ENCODE data around the gene EPYC.

The EPYC gene

GRCh38 chr12:90945070-90945649 is 59.6 kb downstream of the EPYC start:
- TF ChIP-seq REST (IDR thresholded peaks at IDR 0.05; ENCODE audit: insufficient read depth in 1 of 2, low read depth in 2 of 2, low read length in 2 of 2), result no peak
- TF ChIP-seq SIN3A (IDR thresholded peaks at IDR 0.05; ENCODE audit: borderline replicate concordance, insufficient read depth, low read length), result no peak
- no peak for TF ChIP-seq FOXP2 (optimal IDR thresholded peaks at IDR 0.05; ENCODE audit: borderline replicate concordance, extremely low read depth, extremely low read length, insufficient read depth)
- TF ChIP-seq POLR2AphosphoS5 (IDR thresholded peaks at IDR 0.05; ENCODE audit: low read depth, low read length), result no peak
- TF ChIP-seq TAF1 (IDR thresholded peaks at IDR 0.05; ENCODE audit: borderline replicate concordance, insufficient read depth, low read length), result no peak

DNA sequence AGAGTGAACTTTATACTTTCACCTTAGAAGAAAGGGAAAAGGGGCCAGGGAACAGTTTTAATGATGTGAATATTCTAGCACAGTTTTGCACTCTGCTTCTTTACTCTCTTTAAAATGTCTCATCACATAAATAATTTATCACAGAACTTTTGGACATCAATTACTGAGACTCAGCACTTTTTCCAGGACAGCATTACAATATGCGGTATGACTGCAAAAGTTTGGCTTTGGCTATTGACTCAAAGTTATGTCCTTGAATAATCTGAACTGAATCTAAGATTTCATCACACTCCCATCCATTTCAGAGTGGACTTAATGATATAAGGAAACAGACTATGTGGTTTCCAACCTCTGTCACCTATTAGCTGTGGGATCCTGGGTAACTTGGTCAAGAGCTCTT is 61.5 kb downstream of the EPYC start:
- TF ChIP-seq FOXP2 (optimal IDR thresholded peaks at IDR 0.05; ENCODE audit: borderline replicate concordance, extremely low read depth, extremely low read length, insufficient read depth), result no peak
- TF ChIP-seq REST (IDR thresholded peaks at IDR 0.05; ENCODE audit: insufficient read depth in 1 of 2, low read depth in 2 of 2, low read length in 2 of 2), result no peak
- no peak for TF ChIP-seq TAF1 (IDR thresholded peaks at IDR 0.05; ENCODE audit: borderline replicate concordance, insufficient read depth, low read length)
- no peak for TF ChIP-seq POLR2AphosphoS5 (IDR thresholded peaks at IDR 0.05; ENCODE audit: low read depth, low read length)
- TF ChIP-seq SIN3A (IDR thresholded peaks at IDR 0.05; ENCODE audit: borderline replicate concordance, insufficient read depth, low read length), result no peak

GRCh38 chr12:90940872-90941499 is 63.8 kb downstream of the EPYC start:
- TF ChIP-seq TAF1 (IDR thresholded peaks at IDR 0.05; ENCODE audit: borderline replicate concordance, insufficient read depth, low read length), result no peak
- TF ChIP-seq SIN3A (IDR thresholded peaks at IDR 0.05; ENCODE audit: borderline replicate concordance, insufficient read depth, low read length), result no peak
- no peak for TF ChIP-seq REST (IDR thresholded peaks at IDR 0.05; ENCODE audit: insufficient read depth in 1 of 2, low read depth in 2 of 2, low read length in 2 of 2)

- TF ChIP-seq REST (IDR thresholded peaks at IDR 0.05; ENCODE audit: insufficient read depth in 1 of 2, low read depth in 2 of 2, low read length in 2 of 2) (no peak), POLR2AphosphoS5 (IDR thresholded peaks at IDR 0.05; ENCODE audit: low read depth, low read length) (no peak), TAF1 (IDR thresholded peaks at IDR 0.05; ENCODE audit: borderline replicate concordance, insufficient read depth, low read length) (no peak), FOXP2 (optimal IDR thresholded peaks at IDR 0.05; ENCODE audit: borderline replicate concordance, extremely low read depth, extremely low read length, insufficient read depth) (no peak), SIN3A (IDR thresholded peaks at IDR 0.05; ENCODE audit: borderline replicate concordance, insufficient read depth, low read length) (no peak)
These were observed 65.4 kb downstream of the EPYC start for GRCh38 chr12:90939382-90939781.

All from PFSK-1 (cell line).